DND-41 (cell line): ENCODE measurements around the gene ZEB1.

ENCODE experiments used
- CTCF ChIP-seq: IDR thresholded peaks from 2 replicates; pipeline ENCODE4 v1.5.1; 2012; ENCODE audit warnings: borderline replicate concordance, low read length, moderate library complexity, mild to moderate bottlenecking; ENCODE audit not compliant: poor library complexity, severe bottlenecking; ENCODE audit errors: extremely low read depth
- EZH2 ChIP-seq: IDR thresholded peaks from 3 replicates; pipeline ENCODE4 v1.6.1; 2012; ENCODE audit warnings: borderline replicate concordance, low read depth, mild to moderate bottlenecking, moderate library complexity, low read length, inconsistent platforms; ENCODE audit not compliant: severe bottlenecking

GRCh38 chr10:31457858-31458257 lies 138.8 kb downstream of the ZEB1 start:
- TF ChIP-seq CTCF (no peak), EZH2 (no peak)
